ENCODE measurements around the gene VWA5B1.

Gene VWA5B1

DNA sequence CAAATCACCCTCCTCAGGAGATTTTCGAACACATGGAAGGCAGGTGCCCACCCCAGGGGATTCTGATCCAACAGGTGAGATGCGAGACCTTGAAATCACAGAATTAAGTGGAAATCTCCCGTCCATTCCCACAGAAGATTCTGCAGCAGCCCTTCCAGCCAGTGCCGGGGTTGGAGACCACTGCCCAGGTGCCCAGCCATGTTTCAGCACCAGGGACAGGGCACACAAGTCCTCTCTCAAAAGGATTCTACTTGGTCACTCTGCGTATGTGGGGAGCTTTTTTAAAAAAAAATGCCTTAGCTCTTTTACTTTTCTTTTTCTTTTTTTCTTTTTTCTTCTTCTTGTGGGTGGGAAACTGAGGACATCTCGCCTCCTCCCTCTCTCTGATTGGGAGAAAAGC is 80.7 kb downstream of the VWA5B1 start:
- DNase-seq, result no peak

DNA sequence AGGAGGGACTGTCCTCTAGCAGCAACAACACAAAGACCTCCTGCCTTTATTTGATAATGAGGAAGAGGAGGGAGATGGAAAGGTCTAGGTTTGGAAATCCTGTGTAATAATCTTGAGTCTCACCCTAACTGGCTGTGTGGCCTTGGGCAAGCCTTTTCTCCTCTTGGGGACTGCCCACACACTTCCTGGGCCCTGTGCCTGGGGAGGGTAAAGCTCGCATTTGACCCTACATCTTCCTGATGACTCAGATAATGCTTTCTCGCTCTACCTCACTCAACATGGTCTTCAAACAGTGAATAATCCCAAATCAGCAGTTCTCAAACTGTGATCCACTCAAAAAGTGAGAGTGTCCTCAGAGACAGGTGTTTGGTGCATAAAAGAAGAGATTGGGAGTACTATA is 81.2 kb downstream of the VWA5B1 start:
- no peak for DNase-seq

DNA sequence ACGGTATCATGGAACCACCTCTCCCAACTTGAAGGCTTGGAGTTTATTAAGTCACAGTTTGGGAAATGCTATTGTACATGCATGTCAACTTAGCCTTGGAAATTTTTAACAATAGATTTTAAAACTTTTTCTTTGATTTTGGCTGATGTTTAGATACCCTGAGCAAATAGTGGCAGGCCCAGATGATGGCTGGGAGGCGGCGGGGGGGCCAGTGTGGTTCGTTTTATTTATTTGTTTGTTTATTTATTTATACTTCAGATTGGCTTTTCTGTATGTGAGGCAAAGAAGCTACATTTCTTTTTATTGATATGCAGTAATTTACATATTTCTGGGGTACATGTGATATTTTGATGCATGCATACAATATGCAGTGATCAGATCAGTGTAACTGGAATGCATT is 82.0 kb downstream of the VWA5B1 start:
- no peak for DNase-seq

DNA sequence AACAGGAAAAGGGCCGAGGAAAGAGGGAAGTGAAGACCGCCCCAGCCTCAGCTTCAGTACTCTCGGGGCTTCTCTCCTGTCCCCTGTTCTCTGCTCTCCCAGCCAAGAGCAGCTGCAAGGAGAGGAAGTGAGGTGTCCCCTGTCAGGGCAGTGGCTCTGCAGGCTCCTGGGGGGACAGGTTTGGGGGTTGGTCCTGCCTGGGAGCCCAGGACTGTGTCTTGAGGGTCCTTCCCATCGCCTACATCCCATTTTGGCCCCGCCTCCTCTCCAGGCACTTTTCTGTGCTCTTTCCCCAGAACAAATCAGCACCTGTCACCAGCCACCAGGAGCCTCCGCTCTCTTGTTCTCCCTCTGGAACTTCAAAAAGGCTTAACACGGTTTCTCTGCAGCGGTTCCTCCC is 82.6 kb downstream of the VWA5B1 start:
- no peak for DNase-seq

DNA sequence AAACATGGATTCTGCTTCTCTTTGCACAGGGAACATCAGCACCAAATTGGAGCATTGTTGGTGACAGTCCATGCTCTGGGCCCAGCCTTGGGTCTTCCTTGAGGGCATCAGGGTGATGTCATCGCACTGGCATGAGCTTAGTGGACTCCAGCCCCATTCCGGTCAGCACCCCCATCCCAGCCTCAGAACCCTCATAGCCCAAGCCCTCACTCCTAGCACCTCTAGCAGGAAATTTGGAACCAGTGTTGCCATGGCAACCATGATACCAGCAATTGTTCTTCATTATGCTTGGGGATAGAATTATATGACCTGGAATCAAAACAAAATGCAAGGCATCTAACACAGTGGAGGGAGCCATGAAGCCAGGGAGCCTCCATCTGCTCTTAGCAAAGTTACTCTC is 83.1 kb downstream of the VWA5B1 start:
- DNase-seq, result no peak

DNA sequence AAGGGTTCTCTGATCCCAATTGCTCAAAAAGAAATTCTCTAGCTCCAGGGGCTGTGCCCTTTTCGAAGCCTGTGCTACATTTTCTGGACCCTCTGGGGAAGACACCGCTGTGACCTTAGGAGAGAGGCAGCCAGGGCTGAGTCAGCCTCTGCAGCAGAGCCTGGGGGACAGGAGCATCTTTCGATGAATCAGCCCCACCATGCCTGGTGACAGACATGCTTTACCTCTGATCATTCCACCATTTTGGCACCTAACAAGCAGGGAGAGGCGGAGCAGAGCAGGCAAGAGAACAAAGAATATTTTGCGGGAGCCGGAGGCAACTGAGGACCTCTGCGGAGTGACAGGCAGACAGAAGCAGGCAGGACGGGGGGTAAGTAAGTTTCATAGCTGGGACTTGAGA is 84.9 kb downstream of the VWA5B1 start:
- no peak for DNase-seq

DNA sequence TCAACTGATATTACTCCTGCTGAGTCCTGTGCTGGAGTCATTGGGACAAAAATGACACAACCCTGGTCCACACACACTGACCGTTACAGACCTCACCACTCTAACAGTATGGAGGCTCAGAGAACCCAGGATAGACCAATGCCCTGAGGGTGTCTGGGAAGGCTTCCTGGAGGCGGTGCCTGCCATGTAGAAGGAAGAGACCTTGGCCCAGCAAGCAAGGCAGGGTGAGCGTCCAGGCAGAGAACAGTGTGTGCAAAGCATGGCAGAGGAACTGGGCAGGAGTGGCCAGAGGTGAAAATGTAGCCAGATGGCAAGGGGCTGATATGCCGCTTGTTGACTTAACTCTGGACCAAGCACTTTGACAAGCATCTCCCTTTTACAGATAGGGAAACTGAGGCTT is 85.5 kb downstream of the VWA5B1 start:
- DNase-seq, result no peak

DNA sequence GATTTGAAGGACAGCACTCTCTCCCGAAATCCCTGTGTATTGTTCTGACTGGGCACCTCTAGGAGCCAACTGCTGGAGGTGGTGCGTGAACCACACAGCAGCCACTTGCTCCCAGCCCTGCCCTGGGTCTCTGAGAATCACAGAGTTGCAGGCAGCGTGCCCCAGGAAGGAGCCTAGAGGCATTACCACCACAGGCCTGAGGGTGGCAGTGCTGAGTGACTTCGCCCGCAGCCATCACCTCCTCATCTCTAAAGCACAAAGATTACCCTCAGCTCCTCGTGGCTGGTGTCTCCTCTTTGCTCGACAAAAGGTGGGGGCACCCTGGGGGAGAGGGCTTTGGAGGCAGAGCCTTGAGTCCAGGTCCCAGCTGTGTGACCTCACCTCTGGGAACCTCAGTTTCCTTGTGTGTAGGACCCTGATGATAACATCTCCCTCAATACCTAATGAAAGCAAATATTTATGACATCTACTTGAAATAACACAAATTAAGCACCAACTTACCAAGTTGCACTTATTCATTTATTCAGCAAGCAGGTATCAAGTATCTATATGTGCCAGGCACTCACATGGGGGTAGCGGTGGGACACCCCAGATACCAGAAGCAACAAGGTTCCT is 86.3 kb downstream of the VWA5B1 start:
- peak; percentile 81 for DNase-seq

DNA sequence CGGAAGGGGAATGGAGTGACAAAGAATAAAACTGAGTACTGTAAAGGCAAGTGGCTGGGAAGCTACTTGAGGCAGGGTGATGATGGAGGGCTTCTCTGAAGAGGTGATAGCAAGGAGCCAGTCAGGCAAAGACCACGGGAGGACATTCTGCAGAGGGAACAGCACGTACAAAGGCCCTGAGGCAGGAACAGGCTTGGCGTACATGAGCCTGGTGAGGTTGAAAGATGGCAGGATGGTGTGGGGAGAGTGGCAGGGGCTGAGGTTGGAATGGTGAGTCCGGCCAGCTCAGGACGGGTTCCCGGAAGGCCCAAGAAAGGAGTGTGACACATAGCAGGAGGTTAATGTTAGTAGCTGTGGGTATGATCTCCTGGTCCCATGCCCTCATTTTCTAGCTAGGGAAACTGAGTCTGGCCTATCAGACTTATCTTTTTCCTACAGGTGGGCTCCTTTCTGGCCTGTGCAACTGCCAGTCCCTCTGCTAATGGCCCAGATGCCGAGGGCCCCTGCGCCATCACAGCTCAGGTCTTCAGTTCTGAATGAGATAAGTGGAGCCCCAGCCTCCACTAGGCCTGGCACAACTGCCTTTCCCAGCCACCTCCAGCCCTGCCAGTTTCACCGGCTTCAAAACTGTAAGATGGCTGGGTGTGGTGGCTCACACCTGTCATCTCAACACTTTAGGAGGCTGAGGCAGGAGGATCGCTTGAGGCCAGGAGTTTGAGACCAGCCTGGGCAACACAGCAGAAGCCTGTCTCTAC is 87.0 kb downstream of the VWA5B1 start:
- DNase-seq, result no peak

DNA sequence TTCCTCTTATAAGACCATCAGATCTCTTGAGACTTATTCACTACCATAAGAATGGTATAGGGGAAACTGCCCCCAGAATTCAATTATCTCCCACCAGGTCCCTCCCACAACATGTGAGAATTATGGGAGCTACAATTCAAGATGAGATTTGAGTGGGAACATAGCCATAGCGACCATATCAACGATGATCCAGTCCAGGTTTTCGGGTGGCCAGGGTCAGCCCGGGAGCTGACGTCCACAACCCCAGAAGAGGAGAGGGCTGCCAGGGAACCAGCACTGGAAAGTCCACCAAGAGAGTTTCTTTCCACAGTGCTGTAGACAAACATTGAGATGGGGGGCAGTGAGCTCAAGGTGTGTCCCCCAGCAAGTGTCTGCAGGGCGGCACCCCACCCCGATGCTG is 88.4 kb downstream of the VWA5B1 start:
- no peak for DNase-seq

DNA sequence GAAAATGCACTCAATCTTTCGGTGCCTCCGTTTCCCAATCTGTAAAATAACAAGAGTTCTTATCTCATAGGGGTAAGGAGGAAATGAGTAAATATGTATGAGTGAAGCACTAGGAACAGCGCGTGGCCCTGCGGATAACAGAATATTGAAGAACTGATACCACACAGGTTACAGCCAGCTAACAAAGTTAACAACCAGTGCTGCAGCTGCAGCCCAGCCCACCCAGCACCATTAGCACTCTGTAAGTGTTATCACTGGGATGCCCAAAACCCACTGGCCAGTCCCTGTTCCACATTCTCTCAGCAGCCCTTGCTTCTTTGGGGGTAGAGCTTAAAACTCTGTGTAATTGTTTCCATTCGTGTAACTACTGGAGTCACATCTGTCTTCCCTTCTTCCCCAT is 89.5 kb downstream of the VWA5B1 start:
- no peak for DNase-seq

DNA sequence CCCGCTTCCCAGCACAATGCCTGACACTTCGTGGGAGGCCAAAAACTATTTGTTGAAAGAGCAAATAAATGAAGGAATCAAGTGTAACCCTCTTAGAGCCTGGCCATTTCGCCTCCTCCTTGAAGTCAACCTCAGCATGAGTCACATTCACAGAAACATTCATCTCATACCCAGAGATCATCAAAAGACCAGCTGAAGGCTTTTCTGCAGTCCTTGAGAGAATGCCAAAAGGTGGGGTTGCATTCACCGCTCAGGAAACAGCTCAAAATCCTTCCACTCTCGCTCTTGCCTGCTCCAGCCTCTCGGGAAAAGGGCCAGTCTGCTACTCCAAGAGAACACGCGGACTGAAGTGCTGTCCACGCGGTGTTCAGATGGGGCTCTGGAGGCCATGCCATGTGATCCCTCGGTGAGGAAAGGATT is 90.0 kb downstream of the VWA5B1 start:
- DNase-seq, result peak; percentile 25

DNA sequence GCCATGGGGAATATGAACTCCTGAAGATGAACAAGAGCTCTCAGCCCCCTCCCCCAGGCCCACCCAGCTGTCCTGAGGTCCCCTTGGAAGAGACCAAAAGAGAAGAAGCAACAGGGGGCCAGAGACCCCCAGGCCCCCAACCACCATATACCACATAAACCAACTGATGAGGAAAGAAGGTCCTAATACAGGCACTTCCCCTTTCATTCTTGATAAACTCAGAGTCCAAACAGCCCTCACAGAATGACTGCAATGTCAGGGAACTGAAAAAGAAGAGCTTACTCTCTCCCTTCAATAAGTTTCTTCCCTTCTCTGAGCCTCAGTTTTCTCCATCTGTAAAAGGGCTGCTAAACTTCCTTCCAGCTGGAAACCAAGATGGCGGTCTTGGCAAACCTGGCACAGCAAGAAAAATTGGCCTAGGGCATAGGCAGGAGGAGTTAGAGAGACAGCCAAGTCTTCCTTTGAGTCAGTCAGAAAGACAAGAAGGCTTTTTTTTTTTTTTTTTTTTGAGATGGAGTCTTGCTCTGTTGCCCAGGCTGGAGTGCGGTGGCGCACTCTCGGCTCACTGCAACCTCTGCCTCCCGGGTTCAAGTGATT is 90.5 kb downstream of the VWA5B1 start:
- DNase-seq, result no peak

DNA sequence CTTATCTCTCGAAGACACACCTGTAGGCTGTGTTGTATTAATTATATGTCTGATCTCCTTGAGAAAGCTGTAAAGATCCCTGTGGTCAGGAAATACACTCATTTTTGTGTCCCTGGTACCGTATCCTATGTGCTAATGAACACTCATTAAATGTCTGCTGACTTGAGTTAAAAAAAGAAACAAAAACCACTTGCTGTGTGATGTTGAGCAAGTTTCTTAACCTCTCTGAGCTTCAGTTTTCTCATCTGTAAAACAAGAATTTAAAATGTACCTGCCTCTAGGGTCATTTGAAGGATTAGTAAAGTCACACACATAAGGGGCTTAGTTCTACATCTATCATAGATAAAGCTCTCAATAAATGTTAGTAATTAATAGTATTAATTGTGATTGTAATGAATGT is 91.3 kb downstream of the VWA5B1 start:
- no peak for DNase-seq

DNA sequence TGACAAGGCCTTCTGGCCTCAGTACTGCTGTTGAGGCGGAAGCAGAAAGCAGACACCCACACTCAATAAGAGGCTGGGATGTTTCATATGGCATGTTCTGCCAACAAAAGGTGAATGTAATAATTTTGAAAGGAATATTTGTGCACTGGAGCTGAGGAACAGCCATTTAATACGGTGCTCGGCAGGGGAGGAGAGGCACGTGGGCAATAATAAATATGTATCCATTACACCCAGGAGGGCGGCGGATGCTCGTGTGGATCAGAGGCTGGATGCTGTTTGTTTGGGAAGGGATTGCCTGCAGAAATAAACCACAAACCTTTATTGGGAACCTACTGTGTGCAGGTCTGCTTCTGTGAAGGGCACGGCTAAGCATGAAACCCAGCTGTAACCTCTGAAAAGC is 92.0 kb downstream of the VWA5B1 start:
- no peak for DNase-seq

DNA sequence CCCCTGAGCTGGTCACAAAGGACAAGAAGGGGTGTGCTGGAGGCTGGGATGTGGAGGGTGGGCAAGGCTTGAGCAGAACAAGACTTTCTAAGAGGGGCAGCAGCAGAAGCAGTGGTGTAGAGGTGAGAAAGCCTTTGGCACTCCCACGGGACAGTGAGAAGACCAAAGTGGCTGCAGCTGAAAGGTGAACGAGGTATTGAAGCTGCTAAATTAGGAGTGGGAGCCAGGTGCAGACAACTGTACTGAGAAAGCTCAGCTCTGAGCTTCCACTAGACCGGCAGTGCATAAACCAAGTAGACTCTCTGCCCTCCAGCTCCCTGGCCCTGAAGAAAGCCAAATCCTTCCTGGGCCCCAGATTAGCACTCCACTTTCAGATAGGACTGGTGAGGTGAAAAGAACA is 93.0 kb downstream of the VWA5B1 start:
- DNase-seq, result no peak

DNA sequence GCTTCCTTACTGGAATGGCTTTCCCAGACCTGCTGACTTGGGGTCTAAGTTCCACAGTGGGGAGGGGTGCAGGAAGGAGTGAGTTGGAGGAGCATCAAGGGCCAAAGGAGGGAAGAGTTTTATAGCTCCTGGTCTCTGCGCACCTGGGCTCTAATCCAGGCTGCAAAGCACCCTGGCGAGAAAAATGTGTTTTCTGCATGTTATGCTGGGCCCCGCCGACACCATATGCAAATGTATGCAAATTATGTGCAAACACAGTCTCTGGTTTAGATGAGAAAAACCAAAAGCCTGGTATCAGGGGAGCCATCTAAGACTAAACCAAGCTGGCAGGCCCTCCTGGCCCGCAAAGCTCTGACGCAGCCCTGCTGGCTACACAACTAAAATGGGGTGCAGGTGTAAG is 95.0 kb downstream of the VWA5B1 start:
- DNase-seq, result no peak

DNA sequence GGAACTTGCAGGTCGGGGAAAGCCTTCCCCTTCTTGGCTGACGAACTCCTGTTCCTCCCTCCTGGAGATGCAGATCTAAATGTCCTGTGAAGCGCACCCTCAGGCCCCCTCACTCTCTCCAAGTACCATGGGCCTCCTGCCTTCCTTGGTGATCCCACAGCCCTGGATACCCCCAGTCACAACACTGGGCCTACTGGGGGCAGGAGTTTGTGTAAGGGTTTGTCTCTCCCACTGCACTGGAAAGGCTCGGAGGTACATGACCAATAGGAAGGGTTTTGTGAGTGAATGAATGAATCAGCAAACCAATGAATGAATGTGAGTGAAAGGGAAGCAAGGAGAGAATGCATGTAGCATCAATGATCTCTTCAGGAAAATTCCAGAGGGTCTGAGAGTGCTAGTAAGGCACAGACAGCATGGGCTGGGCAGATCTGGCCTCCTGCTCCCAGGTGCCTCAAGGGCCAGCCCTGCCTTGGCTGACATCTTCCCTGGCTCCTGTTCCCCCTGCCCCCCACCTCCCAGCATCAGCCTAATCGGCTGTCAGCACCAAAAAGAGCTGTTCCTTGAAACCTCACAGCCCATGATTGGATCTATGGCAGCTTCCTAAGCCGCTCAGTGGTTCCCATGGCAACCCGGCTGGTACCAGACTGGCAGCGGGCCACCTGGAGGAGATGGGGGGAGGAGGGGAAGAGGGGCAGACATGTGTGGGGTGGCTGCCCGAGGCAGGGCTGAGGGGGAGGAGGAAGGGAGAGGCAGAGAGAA is 95.8 kb downstream of the VWA5B1 start:
- DNase-seq, result no peak

DNA sequence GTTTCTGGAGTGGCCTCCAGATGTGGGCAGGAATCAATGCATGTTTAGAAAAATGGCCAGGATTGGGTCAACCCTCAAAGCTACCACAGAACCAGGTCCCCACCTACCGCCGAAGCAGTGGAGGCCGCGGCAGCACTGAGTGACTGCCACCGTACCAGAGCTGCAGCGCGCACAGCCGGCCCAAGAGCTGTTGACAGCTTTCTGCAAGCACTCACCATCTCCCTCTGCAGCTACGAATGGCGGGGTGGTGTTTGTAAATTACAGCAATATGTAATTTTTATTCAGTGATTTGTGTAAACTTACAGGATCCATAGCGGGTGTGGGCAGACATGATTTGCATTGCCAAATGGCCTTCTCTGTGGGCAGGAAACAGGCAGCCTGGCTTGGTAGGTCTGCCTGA is 98.9 kb downstream of the VWA5B1 start:
- DNase-seq, result no peak

DNA sequence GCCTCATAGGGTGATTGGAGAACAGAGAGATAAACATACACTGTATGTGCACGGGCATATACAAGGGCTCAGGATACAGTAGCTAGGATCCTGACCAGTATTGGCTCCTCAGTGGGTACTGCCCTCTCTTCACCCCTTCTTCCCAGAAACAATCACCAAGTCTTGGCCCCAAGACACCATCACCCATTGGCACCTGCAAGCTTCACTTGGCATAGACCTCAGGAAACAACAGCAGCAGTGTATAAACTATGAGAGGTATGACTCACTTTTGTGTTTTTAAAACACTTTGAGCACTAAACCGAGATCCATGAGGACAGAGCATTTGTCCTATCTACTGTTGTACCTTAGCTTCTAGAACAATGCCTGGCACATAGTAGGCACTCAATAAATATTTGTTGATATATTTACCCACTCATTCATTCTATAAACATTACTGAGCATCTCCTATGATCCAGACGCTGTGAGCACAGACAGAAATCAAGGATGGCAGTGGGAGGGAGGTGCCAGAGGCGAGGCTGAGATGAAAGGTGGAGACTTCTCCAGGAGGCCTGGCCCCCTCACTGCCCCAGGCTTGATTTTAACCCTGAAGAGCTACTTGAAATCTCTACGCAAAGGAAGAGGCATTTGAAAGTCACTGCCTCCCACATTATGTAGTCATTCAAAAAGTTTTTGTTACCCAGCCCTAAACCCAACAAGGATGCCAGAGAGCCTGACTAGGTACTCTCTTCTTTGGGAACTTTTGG is 100.1 kb downstream of the VWA5B1 start:
- no peak for DNase-seq

DNA sequence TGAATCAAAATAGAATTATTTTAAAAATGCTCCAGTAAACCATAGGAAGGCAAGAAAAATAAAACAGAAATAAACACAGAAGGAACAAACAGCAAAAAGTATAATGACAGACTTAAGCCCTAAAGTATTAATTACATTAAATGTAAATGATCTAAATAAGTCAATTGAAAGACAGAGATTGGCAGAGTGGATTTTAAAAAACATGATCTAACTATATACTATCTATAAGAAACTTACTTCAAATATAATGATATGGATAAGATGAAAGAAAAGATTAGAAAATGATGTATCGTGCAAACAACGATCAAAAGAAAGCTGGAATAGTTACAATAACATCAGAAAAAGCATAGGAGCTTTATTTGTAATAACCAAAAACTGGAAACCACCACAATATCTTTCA is 104.6 kb downstream of the VWA5B1 start:
- no peak for DNase-seq

DNA sequence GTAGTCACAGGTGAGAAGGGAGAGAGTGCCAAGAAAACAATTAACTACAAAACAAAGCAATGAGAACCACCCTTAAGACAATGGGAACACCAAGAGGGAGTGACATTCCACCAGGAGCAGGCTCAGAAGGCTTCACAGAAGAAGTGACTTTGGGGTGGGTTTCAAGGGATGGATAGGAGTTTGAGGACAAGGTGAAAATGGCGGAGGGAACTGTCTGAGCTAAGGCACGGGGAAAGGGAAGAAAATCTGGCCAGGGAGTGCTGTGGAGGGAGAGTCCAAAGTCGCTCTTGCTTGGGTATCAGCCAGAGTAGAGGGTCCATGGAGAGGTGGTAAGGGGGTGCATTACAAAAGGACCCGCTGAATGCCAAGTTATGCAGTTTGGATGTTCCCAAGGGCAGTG is 108.1 kb downstream of the VWA5B1 start:
- no peak for DNase-seq

DNA sequence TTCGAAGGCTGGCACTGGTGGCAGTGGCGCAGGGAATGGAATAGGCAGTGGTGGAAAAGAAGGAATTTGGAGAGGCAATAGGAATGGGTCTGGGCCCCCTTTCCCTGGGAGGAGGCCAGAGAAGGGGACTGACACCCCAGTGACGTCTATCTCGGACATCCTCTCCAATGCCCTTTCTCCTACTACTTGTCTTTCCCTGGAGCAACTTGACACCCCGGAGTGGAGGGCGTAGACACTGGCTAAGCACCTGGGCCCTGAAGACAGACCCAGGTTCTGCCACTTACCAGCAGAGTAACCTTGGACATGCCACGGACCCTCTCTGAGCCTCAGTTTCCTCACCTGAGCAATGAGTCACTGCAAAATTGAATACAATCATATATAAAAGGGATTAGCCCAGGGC is 108.5 kb downstream of the VWA5B1 start:
- DNase-seq, result no peak
